HG03565 (cell line): ENCODE results near the gene MACF1.
"Not testable (repeated sequence)": the region's sequence is repeated elsewhere in the genome, so short reads cannot be mapped to it uniquely, and the experiment has no call there.

ENCODE experiments used
- ATAC-seq: cut with Tn5 transposase; IDR thresholded peaks from one replicate; pipeline ENCODE4 v1.9.1; 2021; ENCODE audit warnings: mild to moderate bottlenecking, moderate library complexity; ENCODE audit not compliant: unreplicated experiment

Gene MACF1

DNA sequence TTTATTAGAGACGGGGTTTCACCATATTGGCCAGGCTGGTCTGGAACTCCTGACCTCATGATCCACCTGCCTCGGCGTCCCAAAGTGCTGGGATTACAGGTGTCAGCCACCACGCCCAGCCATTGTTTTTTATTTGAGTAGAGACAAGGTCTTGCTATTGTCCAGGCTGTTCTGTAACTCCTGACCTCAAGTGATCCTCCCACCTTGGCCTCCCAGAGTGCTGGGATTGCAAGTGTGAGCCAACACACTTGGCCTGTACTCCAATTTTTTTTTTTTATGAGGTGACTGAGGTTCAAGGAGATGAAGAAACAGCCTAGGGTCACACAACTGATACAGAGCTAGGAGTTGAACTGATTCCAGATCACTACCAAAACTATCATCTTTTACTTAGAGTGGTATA lies 245.5 kb downstream of the MACF1 start:
- ATAC-seq, result not testable (repeated sequence)

- no peak for ATAC-seq
Observed at GRCh38 chr1:39450956-39451606, 246.6 kb downstream of the MACF1 start.

GRCh38 chr1:39452081-39452480 lies 247.6 kb downstream of the MACF1 start:
- ATAC-seq, result no peak

DNA sequence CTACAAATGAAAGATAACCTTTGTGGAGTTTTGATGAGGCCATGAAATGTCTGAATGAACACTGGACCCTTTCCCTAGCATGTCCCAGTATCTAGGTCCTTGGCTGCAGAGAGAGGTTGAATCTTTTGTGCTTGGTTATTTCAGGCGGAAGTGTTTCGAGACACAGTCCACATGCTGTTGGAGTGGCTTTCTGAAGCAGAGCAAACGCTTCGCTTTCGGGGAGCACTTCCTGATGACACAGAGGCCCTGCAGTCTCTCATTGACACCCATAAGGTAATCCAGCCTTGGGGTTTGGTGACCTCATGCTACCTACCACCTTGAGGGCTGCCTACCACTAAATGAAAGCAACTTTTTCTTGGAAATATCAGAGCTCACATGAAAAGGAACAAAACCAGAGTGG lies 248.0 kb downstream of the MACF1 start:
- ATAC-seq, result no peak

DNA sequence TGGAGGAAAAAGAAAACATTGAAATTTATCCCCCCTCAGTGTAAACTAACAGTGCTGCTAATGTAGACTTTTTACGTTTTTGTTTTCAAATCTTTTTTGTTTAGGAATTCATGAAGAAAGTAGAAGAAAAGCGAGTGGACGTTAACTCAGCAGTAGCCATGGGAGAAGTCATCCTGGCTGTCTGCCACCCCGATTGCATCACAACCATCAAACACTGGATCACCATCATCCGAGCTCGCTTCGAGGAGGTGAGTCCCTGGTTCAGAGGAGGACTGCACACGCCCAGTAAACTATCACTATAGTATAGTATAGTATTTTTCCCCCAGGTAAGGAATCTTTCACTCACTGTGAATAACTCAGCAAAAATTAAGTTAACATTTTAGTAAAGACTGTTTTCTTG lies 249.1 kb downstream of the MACF1 start:
- no peak for ATAC-seq

GRCh38 chr1:39458991-39459390 lies 254.5 kb downstream of the MACF1 start:
- ATAC-seq, result no peak

- ATAC-seq, result no peak
Observed at GRCh38 chr1:39462074-39462473, 257.6 kb downstream of the MACF1 start.

GRCh38 chr1:39466413-39467107 lies 262.1 kb downstream of the MACF1 start:
- no peak for ATAC-seq

GRCh38 chr1:39467108-39467720 lies 262.7 kb downstream of the MACF1 start:
- ATAC-seq, result not testable (repeated sequence)

DNA sequence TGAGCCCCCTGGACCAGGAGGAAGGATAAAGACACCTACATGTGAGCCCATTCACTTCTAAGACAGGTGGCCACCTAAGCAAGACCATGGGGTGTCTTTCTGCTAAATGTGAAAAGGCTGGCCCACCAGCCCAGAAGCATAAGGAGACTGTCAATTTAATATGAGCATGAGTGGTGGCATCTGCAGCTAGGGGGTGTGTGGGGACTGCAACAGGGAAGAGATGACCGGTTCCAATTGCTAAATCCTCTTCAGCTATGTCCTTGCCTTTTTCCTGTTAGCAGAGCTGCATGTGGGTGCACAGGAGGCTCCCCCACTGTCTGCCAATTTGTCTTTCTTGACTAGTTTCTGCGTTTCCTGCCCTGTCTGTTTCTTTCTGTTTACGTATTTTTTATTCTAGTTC lies 264.7 kb downstream of the MACF1 start:
- ATAC-seq, result no peak

DNA sequence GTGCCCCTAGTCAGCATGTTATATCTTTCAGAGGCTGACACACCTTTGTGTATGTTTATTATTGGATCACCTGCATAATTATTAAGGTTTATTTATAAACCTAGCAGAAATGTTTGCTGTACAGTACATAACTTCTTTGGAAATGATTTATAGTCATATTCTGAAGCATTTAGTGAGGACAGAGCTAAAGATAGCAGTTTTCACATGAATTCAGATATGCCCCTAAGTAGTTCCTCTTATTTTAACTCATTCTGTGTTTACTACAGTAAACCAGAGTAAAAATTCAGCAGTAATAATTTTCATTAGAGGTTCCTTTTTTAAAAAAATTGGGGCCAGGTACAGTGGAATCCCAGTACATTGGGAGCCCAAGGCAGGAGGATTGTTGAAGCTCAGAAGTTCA lies 265.5 kb downstream of the MACF1 start:
- ATAC-seq, result no peak

- no peak for ATAC-seq
Observed at GRCh38 chr1:39472826-39473225, 268.3 kb downstream of the MACF1 start.

GRCh38 chr1:39473324-39473723 lies 268.8 kb downstream of the MACF1 start:
- no peak for ATAC-seq

- no peak for ATAC-seq
Observed at GRCh38 chr1:39474810-39475209, 270.3 kb downstream of the MACF1 start.

DNA sequence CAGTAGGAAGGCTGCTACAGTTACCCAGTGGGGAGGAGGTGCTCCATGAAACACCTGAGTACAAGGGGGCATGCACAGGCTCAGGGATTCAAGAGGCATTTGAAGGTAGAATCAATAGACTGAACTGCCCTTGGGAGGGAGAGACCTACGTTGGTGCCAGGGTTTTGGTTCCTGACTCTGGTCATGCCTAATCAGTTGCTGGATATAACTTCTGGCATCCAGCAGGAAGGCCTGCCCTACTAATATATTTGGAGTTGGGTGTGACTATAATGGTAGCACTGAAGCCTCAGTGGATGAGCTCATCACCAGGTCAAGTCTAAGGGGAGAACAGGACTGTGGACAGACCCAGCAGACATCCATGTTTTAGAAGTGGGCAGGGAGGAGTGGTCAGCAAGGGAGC lies 271.1 kb downstream of the MACF1 start:
- not testable (repeated sequence) for ATAC-seq

GRCh38 chr1:39478126-39478915 lies 273.8 kb downstream of the MACF1 start:
- ATAC-seq, result no peak

GRCh38 chr1:39481289-39481688 lies 276.8 kb downstream of the MACF1 start:
- no peak for ATAC-seq

DNA sequence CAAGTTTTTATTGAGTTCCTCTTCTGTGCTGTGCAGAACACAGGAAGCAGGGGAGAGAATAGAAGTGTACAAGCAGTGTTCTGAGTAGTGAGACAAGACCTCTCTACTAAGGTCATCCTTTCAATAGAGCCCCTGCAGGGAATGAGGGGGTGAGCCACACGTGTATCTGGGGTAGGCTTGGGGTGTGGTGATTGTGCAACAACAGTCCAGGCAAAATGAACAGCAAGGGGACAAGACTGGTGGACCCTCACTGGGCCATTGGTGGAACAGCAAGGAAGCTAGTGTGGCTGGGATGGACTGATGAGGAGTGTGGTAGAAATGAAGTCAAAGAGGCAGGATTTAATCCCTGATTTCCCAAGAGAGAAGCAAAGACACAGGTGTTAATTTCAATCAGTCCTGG lies 278.8 kb downstream of the MACF1 start:
- ATAC-seq, result no peak

GRCh38 chr1:39484564-39484963 lies 280.1 kb downstream of the MACF1 start:
- ATAC-seq, result no peak

- no peak for ATAC-seq
Observed at GRCh38 chr1:39485046-39485803, 280.7 kb downstream of the MACF1 start.
